HG03196 (cell line): ENCODE results near the gene SLC6A2.

Source experiments
- ATAC-seq: cut with Tn5 transposase; IDR thresholded peaks from one replicate; pipeline ENCODE4 v1.9.1; 2021; ENCODE audit not compliant: unreplicated experiment

The SLC6A2 gene

DNA sequence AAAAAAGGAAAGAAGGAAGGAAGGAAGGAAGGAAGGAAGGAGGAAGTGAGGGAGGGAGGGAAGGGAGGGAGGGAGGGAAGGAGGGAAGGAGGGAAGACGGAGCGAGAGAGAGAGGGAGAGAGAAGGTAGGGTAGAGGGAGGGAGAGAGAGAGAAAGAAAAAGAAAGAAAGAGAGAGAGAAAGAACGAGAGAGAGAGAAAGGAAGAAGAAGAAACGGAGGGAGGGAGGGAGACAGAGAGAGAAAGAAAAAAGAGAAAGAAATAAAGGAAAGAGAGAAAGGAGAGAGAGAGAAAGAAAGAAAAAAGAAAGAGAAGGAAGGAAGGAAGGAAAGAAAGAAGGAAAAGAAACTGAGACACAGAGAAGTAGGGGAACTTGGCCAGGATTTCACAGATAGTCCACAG is 8.4 kb upstream of the SLC6A2 start:
- no peak for ATAC-seq

DNA sequence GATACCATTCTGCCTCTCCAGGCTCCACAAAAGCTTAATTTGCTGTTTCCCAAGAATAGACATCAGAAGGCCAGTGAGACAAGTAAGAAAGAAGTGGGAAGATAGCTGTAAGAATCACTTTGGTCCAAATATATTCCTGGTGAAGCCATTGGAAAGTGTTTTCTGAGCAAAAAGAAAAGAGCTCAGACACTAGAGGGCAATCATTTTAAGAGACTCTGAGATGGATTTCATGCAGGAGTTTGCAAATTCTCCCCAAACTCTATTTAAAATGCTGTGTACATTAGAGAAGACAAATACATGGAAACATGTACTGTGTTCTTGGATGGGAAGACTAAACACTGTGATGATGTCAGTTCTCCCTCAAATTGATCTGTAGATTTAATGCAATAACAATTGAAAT is 8.0 kb upstream of the SLC6A2 start:
- no peak for ATAC-seq

DNA sequence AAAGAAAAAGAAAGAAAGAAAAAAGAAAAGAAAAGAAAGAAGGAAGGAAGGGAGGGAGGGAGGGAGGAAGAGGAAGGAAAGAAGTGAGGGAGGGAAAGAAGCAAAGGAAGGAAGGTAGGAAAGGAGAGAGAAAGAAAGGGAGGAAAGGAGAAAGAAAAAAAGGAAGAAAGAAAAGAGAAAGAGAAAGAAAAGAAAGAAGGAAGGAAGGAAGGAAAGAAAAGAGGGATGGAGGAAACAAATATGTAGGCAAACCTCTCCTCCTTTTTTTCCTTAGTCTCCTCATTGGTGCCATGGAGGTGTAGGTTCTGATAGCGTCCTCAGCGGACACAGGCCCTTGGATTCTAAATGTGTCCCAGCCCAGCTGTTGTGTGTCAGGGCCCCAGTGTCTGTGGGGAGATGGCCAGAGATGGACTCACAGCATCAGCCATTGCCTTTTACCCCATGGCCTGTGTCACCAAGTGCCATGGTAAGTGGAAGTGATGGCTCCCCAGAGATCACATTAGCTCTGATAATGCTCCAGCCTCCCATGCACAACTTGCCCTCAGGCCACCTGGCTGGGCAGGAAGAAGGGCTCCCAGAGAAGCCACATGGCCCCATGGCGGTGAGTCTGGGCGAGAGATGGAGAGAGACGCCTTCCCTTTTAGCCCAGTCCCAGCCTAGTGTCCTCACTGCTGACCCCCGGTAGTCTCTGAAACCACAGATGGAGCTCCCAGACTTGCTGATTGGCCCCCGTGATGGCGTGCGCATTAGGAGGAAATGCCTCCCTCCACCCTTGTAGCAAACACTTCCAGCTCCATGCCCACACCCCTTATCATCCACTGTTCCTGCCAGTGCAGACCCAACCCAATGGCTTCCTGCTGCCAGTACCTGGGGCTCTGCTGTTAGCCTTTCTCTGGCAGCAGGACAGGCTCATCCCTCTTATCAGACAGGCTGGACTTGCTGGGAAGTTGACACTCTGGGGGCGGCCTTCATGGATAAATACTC is 3.7 kb upstream of the SLC6A2 start:
- ATAC-seq, result no peak

DNA sequence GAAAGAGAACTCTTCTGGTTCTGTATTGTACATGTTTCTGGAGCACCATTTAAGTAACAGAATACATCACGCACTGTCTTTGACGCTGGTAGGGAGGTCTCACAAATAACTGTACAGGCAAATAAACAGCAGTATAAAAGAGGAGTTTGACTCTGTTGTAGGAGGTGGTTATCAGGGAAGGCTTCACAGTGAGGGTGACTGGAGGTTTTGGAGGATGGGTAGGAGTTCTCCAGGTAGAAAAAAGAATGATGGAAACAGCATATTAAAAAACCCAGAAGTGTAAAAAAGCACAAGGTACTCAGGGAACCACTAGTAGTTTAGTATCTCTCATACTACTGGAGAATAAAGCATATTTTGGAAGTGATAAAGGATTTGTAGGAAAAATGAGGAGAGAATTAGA is 2.7 kb upstream of the SLC6A2 start:
- ATAC-seq, result no peak

DNA sequence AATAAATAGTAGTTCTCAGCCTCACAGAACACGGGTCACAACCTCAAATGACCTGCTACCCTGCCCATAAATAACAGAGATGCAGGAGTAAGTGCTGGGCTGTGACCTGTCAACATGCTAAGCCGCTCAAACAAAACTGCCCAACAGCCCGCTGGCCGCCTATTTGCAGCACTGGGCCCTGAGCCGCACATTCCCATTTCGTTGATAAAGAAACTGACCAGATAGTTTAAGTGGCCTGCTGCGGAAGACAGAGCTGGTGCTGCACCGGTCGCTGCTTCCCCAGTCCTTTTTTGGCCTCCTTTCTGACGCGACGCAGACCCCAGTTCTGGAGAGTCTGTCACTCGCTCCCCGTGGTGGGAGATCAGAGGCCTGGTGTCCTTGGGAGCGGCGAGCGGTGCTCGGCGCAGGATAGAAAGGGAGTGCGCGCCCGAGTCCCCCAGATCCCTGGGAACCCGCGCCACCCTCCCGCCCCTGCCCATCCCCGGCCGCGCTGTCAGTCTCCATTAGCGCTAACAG is 349 bp upstream of the SLC6A2 start:
- ATAC-seq, result no peak

DNA sequence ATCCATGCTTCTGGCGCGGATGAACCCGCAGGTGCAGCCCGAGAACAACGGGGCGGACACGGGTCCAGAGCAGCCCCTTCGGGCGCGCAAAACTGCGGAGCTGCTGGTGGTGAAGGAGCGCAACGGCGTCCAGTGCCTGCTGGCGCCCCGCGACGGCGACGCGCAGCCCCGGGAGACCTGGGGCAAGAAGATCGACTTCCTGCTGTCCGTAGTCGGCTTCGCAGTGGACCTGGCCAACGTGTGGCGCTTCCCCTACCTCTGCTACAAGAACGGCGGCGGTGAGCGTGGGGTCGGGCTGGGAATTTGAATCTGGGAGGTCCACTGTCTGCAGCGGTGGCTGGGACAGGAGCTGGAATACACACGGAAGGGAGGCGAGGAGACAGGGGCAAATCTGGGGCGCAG is 904 bp downstream of the SLC6A2 start:
- ATAC-seq, result no peak

DNA sequence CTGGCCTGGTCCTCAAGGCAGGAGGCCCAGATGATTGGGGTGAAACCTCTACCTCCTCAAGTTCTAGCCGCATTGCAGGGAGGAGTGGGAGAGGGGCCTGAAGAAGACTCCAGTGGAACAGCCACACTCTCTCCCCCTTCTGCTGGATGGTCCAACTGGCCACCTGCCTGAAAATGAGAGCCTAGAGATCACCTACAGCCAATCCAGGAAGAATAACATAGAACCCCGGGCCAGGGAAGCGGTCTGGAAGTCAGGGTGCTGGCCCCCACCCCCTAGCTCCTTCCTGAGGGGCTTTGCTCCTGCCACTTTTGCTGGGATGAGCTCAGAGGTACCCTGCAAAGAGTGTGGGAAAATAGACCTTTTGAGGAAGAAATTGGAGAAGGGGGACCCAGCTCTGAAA is 1.8 kb downstream of the SLC6A2 start:
- ATAC-seq, result no peak

DNA sequence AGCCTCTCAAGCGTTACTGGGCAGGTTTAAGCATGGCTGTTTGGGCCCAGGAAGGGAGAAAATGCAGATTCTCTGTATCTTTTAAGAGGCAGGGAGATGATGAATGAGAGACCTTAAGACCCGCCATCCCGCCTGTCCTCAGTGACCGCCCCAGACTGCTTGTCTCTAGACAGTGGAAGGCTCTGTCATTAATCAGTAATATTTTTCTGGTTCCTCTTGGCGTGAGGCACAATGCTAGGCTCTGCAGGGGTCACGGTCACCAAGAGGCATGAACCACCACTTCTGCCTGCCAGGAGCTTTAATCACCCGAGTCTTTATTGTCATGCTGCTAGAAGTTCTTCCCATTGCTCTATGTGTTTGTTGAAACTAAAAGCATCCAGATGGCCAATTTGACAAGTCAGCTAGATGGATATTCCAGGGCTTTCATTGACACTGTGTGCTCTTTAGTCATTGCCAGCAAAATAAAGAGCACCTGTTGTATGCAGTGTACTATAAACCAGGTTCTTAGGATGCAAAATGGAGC is 3.2 kb downstream of the SLC6A2 start:
- no peak for ATAC-seq

DNA sequence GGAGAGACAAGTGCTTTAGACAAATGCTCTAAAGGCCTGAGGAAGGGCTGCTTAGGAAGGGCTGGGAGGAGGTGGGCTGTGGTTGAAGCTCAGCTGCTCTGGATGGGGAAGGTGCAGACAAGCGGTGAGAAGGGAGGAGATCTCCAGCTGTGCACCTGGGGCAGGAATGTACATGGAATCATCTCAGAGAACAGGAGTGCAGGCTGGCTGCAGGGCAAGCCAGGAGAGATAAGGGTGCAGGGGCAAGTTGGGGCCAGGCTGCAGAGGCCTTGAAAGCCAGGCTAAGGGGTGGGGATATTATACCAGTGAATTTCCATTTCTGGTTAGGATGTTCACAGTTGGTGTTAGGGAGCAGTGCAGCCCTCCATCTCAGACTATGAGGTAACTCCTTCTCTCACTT is 4.2 kb downstream of the SLC6A2 start:
- no peak for ATAC-seq

DNA sequence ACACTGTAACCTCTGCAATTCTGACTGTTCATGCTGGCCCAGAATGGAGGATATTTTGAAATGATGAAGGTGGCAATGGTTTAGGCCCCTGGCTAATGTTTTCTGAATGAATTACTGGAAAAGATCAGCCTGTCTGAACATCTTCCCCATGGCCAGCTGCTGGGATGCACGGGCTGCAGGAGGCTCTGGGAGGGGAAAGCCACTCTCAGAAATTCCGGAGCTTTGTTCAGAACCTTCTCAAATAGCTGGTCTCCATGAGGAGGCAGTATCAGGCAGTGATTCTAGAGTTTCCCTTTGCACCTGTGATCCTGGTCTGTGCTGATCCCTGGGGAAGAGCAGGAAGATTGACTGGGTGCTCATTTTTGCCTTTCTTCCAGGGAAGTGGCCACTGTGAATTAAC is 5.0 kb downstream of the SLC6A2 start:
- ATAC-seq, result no peak

DNA sequence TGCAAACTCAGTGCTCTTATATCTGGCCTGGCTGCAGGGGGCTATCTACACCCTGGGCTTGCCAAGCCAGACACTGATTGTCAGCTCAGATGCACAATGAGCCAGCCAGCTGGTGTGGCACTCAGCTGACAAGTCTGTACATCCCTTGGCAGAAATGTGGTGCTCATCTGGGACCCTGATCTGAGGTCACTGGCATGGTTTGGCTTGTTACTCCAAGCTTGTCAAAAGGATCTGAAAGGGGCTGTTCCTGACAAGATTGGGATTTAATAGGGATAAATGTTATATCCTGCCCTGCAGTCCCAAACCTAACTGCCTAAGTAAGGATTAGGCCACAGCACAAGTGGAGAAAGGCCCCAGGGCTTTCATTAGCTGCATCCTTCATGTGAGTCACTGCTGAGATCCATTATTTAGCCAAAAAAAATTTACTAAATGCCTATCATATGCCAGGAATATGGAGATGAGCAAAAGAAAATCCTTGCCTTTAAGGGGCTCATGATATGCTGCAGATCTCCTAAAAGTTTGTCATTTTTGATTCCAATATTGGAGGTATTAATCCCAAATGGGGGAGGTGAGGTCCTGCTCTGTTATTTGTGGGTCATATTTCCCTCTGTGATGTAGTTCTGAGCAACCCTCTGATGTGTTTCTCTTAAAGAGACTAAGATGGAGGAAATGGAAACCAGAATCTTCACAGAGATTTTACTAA is 6.3 kb downstream of the SLC6A2 start:
- no peak for ATAC-seq

DNA sequence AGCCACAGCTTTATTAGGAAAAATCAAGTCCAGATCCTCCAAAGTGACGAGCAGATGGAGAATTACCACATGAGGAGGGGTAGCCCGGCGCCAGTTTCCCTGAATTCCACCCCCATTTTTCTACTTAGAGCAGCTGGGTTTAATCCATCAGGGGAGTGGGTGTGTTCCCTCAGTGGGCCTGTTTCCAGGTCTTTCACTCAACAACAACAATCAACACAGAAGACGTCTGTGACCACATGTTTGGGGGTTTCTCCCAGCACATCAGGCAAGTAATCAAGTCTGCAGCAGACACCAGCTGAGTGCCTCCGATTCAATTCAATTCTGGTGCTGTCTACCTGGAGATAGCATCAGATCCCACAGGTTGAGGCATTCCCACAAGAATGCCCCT is 6.8 kb downstream of the SLC6A2 start:
- ATAC-seq, result no peak

DNA sequence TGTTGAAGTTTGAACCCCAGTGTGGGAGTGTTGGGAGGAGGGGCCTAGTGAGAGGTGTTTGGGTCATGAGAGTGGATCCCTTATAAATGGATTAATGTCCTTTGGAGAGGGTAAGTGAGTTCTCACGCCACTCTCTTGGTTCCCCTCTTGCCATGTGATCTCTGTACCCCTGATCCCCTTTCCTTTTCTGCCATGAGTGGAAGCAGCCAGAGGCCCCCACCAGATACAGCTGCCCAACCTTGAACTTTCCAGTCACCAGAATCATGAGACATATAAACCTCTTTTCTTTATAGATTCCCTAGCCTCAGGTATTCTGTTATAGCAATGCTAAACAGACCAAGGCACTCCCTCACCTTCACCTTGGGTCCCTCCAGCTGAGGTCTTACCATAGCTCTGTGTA is 7.4 kb downstream of the SLC6A2 start:
- ATAC-seq, result no peak

DNA sequence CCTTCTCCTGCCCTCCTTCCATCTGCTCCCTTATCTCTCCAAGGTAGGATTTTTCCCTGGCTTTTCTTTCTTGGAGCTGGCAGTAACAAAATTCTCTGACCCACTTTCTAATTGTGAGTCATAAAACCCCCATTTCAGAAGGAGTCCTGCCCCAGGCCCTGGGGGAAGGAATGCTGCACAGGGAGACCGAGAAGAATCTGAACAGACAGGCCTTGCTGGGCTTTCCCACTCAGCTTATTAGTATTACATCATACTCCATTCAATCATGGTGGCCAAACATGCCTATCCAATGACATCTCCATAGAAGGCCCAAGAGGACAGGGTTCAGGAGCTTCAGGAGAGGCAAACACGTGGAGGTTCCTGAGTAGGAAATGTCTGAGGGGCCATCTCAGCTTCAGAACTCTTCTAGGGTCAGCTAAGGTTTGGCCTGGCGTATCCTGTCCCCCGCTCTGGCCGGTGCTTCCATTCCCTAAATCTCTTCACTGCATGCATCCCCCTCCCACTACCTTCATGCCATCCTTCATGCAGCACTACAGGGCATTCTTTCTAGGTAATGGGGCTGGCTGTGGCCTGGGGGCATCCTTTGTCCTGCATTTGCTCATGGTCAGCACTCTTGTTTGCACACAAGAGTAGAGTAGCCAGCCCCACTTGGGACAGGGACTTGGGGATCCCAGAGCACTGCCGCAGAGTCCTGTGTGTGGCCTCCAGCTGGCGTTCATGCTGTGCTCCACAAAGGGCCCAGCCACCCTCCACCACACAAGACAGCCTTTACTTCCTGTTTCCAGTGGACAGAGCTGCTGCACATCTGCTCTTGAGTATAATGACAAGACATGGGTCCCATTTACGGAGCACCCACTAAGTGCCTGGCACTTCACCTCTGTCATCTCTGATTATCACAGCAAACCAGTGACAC is 8.2 kb downstream of the SLC6A2 start:
- no peak for ATAC-seq

DNA sequence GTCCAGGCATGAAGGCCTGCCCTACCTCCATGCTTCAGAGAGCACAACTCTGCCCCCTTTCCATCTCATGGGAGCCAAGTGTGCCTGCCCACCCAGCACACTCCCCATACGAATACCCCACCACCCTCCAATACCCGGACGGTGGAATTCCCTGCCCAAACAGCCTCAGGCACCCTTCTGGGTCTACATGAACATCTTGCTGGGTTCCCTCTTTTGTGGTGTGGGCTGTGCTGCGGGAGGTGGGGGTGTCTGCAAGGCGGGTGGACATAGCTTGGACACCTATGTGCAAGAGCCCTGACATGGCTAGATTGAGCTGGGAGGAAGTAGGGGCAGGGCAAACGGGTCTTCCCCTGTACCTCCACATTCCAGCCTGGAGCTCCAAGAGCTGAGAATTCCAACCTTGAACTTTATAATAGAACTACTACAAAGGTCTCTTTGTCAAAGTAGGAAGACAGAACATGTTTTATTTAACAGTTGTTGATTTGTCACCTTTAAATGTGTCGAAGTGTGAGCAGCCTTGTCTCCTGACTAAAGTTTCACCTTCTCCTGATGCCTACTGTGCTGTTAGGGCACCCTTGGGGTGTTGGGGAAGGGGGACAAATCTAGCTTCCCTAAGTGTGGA is 9.1 kb downstream of the SLC6A2 start:
- no peak for ATAC-seq

DNA sequence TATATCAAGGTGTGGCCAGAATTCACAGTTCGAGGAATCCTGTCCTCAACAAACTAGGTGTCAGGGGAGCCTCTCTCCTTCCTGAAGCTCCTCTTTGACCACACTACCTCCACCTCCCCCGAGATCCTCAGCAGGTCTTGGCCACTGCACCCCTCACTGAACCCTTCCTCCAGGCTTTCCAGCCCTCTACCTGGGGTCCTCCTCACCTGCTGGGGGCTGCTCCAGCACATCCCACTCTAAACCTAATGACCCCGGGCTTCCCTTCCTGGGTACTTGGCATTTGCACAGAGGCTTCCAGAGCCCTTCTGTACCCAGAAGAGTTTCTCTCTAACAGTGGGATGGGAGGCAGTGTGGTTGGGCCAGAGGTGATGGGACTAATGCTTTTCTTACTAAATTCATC is 9.7 kb downstream of the SLC6A2 start:
- ATAC-seq, result no peak

DNA sequence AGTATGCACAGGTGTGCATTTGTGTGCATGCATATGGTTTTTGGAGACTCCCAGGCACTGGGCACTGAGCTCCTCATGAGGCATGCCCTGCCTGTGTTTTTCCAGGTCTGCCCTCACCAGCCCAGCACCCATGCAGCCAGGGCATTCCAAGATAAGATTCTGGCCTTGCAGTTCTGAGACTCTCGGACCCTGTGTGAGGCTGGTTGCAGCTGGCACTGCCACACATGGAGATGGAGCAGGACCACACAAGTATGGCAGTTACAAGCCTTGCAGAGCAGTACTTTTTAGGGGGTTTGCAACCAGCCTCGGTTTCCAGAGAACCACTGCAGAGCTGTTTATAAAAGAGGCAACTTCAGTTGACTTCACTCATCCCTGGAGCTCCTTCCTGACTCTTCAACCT is 10.2 kb downstream of the SLC6A2 start:
- ATAC-seq, result no peak

DNA sequence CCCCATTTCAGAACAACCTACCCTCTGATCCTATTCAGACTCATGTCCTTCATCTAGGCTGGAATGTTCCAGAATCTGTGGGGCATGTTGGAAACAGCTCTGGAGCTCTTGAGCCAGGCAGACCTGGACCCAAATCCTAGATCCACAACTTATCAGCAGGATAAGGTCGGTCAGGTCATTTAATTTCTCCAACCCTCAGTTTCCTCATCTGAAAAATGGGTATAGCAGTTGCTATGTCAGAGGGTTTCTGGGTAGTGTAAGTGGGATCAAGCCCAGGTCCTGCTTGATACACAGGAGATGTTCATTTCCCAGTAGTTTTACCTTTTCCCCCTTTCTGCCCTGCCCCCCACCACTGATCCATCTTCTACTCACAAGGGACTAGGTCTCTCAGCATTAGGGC is 12.0 kb downstream of the SLC6A2 start:
- ATAC-seq, result no peak

DNA sequence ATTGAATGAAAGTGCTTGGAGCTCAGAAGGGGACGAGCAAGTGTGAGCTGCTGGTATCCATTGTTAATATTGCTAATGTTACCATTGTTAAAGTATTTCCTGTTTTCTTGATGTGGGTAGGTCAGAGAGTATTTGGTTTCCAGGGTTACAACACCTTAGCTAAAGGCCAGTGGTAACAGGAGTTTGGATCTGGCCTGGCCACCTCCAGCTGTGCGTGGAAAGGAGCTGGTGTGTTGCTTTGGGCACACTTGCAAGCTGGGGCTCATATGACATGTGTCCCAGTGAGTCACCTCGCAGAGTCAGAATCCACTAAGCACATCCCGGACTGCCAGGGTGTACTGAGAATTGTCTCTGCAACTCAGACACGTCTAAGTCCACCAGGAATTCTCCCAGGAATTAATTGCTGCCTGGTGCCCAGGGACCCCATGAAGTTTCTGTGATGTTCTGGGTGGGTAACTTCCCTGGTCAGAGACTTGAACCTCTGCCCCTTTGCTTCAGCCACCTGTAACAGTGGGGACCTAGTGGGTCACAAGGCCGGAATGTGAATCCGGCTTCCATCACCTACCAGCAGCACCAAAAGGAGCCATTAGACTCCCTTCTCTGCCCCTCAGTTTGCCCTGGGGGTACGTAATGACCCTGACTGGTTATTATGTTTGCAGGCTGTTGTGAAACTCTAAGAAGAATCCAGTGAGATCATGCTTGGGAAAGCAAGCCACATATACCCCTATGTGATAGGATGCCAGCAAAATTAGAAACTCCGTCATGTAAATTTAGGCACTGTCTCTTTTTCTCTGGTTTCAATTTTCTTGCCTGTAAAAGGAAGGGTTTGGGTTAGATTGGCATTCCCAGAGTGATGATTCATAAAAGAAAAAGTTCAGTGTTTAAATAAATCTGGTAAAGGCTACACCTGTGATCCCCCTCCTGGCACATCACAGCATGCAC is 12.8 kb downstream of the SLC6A2 start:
- ATAC-seq, result no peak
